Endometrium (tissue), 2 donors: ENCODE measurements around the gene TMED4.

ENCODE experiments used
- FAIRE-seq: peaks from 2 replicates; lab custom pipeline; 2012; peaks lifted over from hg19 to GRCh38; lab: Jason Lieb, UNC
- donor health status: control.
- donor health status: control.

TMED4 gene

GRCh38 chr7:44539669-44540506 lies 42.1 kb downstream of the TMED4 start:
- no peak for FAIRE-seq

- no peak for FAIRE-seq
Measured at GRCh38 chr7:44538798-44539668, 43.0 kb downstream of the TMED4 start.

GRCh38 chr7:44538093-44538797 lies 43.8 kb downstream of the TMED4 start:
- FAIRE-seq = no peak

GRCh38 chr7:44537442-44537841 lies 44.6 kb downstream of the TMED4 start:
- no peak for FAIRE-seq

GRCh38 chr7:44536090-44536489 lies 45.9 kb downstream of the TMED4 start:
- no peak for FAIRE-seq

- FAIRE-seq = no peak
Measured at GRCh38 chr7:44535348-44536064, 46.5 kb downstream of the TMED4 start.

- no peak for FAIRE-seq
Measured at GRCh38 chr7:44534501-44534900, 47.5 kb downstream of the TMED4 start.

GRCh38 chr7:44534087-44534486 lies 47.9 kb downstream of the TMED4 start:
- no peak for FAIRE-seq

- FAIRE-seq = no peak
Measured at GRCh38 chr7:44533301-44534055, 48.6 kb downstream of the TMED4 start.

GRCh38 chr7:44531421-44532380 lies 50.3 kb downstream of the TMED4 start:
- no peak for FAIRE-seq

- FAIRE-seq = no peak
Measured at GRCh38 chr7:44530990-44531389, 51.0 kb downstream of the TMED4 start.
